Thoracic aorta (tissue), 2 donors: ENCODE results near the gene TC2N. TPM values are rescaled to one million over a fixed set of nuclear protein-coding genes. Genes with fewer than 3 reads are reported as not detected.

Experiments
- ATAC-seq: fragments of 150-250 bp; one replicate; pipeline ENCODE4 v1.8.0; 2017; ENCODE audit warnings: low read depth; ENCODE audit not compliant: insufficient number of reproducible peaks, low FRiP score
- DNase-seq: peaks from one replicate; pipeline ENCODE4 v3.0.0-alpha.2; 2020; ENCODE audit warnings: low spot score
- H3K27ac ChIP-seq, 2 donors: fragments of 200-600 bp; sonication (generic); 1 replicate in 1 of 2; 2 replicates in 1 of 2; pipeline ENCODE4 v1.5.1; 2016; ENCODE audit warnings: mild to moderate bottlenecking in 2 of 2, moderate library complexity in 2 of 2
- H3K27me3 ChIP-seq: fragments of 200-600 bp; sonication (generic); replicated peaks from 2 replicates; pipeline ENCODE4 v1.6.0; 2016; ENCODE audit warnings: mild to moderate bottlenecking; ENCODE audit not compliant: insufficient read depth
- H3K36me3 ChIP-seq: fragments of 200-600 bp; sonication (generic); one replicate; pipeline ENCODE4 v1.5.1; 2016
- H3K4me1 ChIP-seq, 2 donors: fragments of 200-600 bp; sonication (generic); 1 replicate in 1 of 2; 2 replicates in 1 of 2; pipeline versions ENCODE4 v1.5.1 to v1.6.0; 2016; ENCODE audit warnings: low read depth in 2 of 2, mild to moderate bottlenecking in 1 of 2; ENCODE audit not compliant: control insufficient read depth in 1 of 2
- H3K4me3 ChIP-seq: fragments of 200-600 bp; sonication (generic); 2 replicates; pipeline ENCODE4 v1.5.1; 2016; ENCODE audit warnings: mild to moderate bottlenecking
- H3K9me3 ChIP-seq: fragments of 200-600 bp; sonication (generic); 2 replicates; pipeline ENCODE4 v1.5.1; 2016
- total RNA-seq, 2 donors: library from RNA; depleted of rRNA; stranded (reverse); fragments of >200 nt; gene quantifications; one replicate each; pipeline versions ENCODE4 v1.1.0 to v1.2.3, GENCODE V29; 2016
- TF ChIP-seq, protein P1 (sequence below): fragments of 200-600 bp; sonication (generic); IDR thresholded peaks from one replicate; pipeline ENCODE4 v1.5.1; 2019; ENCODE audit warnings: antibody characterized with exemption

Gene TC2N
- total RNA-seq, 2 donors from 2014 or later, result 146 to 172 TPM

DNA sequence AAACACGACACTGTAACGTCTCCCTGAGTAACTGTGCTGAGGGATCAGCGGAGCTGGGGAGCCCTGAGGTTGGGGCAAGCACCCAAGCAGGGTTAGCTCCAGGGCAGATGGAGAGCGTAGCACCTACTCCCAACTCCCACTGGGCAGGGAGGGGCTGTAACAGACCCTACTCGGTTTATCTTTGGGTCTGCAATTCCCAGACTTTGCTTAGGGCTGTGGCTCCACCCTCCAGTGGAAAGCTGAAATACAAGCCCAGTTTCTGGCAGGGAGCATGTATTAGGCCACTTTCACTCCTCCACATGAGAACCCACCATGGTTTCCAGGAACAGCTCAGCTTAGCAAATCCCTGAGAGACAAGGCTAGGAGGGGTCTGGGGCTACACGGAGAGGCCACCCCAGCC, 17.3 kb upstream of the TC2N start:
- peaks cover 44% of the 10 kb centered on the region for H3K36me3 ChIP-seq
- peaks cover 42 to 79% of the 10 kb centered on the region in 2 donors for H3K4me1 ChIP-seq
- ATAC-seq (no peak), DNase-seq (no peak)
- TF ChIP-seq, protein P1, sequence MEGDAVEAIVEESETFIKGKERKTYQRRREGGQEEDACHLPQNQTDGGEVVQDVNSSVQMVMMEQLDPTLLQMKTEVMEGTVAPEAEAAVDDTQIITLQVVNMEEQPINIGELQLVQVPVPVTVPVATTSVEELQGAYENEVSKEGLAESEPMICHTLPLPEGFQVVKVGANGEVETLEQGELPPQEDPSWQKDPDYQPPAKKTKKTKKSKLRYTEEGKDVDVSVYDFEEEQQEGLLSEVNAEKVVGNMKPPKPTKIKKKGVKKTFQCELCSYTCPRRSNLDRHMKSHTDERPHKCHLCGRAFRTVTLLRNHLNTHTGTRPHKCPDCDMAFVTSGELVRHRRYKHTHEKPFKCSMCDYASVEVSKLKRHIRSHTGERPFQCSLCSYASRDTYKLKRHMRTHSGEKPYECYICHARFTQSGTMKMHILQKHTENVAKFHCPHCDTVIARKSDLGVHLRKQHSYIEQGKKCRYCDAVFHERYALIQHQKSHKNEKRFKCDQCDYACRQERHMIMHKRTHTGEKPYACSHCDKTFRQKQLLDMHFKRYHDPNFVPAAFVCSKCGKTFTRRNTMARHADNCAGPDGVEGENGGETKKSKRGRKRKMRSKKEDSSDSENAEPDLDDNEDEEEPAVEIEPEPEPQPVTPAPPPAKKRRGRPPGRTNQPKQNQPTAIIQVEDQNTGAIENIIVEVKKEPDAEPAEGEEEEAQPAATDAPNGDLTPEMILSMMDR, result no peak
- H3K9me3 ChIP-seq, result no peaks in the 10 kb centered on the region
- no peaks in the 10 kb centered on the region for H3K27me3 ChIP-seq
- no peak overlapping the region for H3K4me3 ChIP-seq
- H3K27ac ChIP-seq, result peak overlapping the region; percentile 64 to 71

DNA sequence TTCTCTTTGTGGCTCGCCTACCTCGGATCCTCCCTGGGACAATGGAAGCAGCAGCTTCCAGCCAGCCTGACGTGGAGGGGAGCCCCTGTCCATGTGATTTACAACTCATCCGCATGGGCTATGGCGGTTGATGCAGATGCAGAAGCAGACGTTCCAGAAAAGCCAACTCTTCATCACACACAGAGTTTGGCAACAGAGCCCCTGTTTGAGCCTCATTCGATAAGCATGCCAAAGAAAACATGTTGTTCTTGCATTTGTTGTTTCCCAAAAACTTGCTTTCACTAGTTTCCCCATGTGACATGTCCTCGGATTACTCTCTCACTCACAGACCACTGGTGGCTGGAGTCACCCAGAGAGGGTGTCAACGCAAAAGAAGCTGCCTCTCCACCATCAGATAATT, 16.4 kb upstream of the TC2N start:
- TF ChIP-seq, protein P1, result no peak
- Histone ChIP-seq H3K4me1 (peaks cover 40 to 79% of the 10 kb centered on the region in 2 donors), H3K27me3 (no peaks in the 10 kb centered on the region), H3K4me3 (no peak overlapping the region), H3K27ac (peak overlapping the region; percentile 64 to 71), H3K36me3 (peaks cover 53% of the 10 kb centered on the region), H3K9me3 (no peaks in the 10 kb centered on the region)
- no peak for ATAC-seq
- no peak for DNase-seq

DNA sequence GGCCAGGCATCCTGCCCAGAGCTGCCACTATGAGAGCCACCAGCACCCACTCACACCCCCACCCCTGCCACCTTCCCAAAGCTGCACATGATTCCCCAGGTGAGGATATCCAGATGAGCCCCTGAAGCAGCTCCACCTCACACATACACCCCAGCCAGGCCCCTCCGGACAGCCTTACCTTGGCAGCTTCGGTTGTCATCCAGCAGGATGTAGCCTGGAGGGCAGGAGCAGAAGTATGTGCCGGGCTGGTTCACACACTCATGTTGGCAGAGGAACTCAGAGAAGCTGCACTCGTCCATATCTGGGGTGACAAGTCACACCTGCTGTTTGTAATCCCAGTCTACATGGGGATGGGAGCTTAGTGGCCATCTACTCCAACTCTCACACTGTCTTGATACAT, 15.4 kb upstream of the TC2N start:
- H3K27ac ChIP-seq, result peak overlapping the region; percentile 64 to 71
- no peaks in the 10 kb centered on the region for H3K9me3 ChIP-seq
- peaks cover 58% of the 10 kb centered on the region for H3K36me3 ChIP-seq
- H3K27me3 ChIP-seq, result no peaks in the 10 kb centered on the region
- TF ChIP-seq, protein P1, result no peak
- peaks cover 39 to 74% of the 10 kb centered on the region in 2 donors for H3K4me1 ChIP-seq
- no peak overlapping the region for H3K4me3 ChIP-seq
- no peak for DNase-seq
- no peak for ATAC-seq

DNA sequence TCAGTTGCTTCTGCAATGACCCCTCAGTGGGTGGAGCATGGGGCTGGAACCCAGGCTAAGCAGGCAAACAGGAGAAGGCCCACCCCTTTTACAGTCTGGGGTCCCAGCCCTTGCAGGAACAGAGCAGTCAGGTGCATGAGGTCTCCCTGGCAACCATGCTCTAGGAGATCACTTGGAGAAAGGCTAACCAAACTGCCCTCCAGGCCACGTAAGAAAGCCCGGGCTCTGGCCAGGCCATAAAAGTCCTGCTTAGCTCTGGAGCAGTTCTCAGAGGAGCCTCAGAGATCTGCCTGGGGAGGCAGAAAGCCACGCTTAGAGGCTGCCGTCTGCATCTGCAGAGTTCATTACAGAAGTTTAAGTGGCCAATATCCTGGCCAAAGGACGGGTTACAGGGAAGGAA, 15.0 kb upstream of the TC2N start:
- TF ChIP-seq, protein P1, result no peak
- H3K9me3 ChIP-seq, result no peaks in the 10 kb centered on the region
- H3K4me3 ChIP-seq, result no peak overlapping the region
- ATAC-seq (no peak), DNase-seq (no peak)
- peak overlapping the region in 1 of 2 donors; percentile 64 for H3K27ac ChIP-seq
- H3K4me1 ChIP-seq, result peaks cover 39 to 78% of the 10 kb centered on the region in 2 donors
- peaks cover 62% of the 10 kb centered on the region for H3K36me3 ChIP-seq
- H3K27me3 ChIP-seq, result no peaks in the 10 kb centered on the region

DNA sequence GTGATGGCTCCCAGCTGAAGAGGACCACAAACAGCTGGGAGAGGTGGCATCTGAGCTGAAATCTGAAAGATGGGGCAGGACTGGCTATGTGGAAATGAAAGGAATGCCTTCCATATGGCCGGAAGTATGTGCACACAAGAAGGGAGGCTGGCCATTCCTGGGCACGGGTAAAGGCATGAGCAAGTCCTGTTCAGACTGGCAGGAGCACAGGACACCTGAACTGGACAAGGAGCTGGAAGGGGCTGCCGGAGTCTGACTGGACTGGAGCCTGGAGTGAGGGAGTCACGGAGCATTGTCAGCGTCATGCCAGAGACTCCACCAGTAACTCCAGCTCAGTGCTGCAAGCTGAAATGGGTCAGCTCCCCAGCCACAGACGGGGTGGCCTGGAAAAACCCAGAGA, 11.9 kb upstream of the TC2N start:
- Histone ChIP-seq H3K4me3 (no peak overlapping the region), H3K4me1 (peaks cover 21 to 66% of the 10 kb centered on the region in 2 donors), H3K9me3 (no peaks in the 10 kb centered on the region), H3K36me3 (peaks cover 78% of the 10 kb centered on the region), H3K27ac (peak overlapping the region; percentile 29 to 64), H3K27me3 (no peaks in the 10 kb centered on the region)
- ATAC-seq (no peak), DNase-seq (no peak)
- TF ChIP-seq, protein P1, result no peak
